ENCODE measurements around the gene ADM5.

ADM5 gene

GRCh38 chr19:49727217-49728030 is 38.0 kb downstream of the ADM5 start:
- no peaks in the 10 kb centered on the region for H3K36me3 ChIP-seq
- no peaks in the 10 kb centered on the region for H3K27me3 ChIP-seq
- DNase-seq, result no peak
- H3K4me3 ChIP-seq (ENCODE audit: low read depth, low read length), result no peak overlapping the region
- no peak for TF ChIP-seq CTCF (IDR thresholded peaks at IDR 0.05; ENCODE audit: low read depth, low read length)
- H3K9me3 ChIP-seq, result no peaks in the 10 kb centered on the region; the same call in 1 of the 2 replicates
- H3K4me1 ChIP-seq, result 0 out of 2 replicates have a peak, but pooled peaks cover 3% of the 10 kb centered on the region

- H3K4me3 ChIP-seq (ENCODE audit: low read depth, low read length), result no peak overlapping the region
- H3K4me1 ChIP-seq, result 0 out of 2 replicates have a peak, but pooled peaks cover 3% of the 10 kb centered on the region
- H3K27me3 ChIP-seq, result no peaks in the 10 kb centered on the region
- no peaks in the 10 kb centered on the region for H3K36me3 ChIP-seq
- no peak for TF ChIP-seq CTCF (IDR thresholded peaks at IDR 0.05; ENCODE audit: low read depth, low read length)
- DNase-seq, result no peak
- no peaks in the 10 kb centered on the region; the same call in 1 of the 2 replicates for H3K9me3 ChIP-seq
Observed at GRCh38 chr19:49730166-49730565, 40.8 kb downstream of the ADM5 start.

- Histone ChIP-seq H3K9me3 (no peaks in the 10 kb centered on the region), H3K27me3 (no peaks in the 10 kb centered on the region), H3K36me3 (no peaks in the 10 kb centered on the region), H3K4me1 (no peaks in the 10 kb centered on the region), H3K4me3 (ENCODE audit: low read depth, low read length) (no peak overlapping the region)
- DNase-seq, result no peak
- no peak for TF ChIP-seq CTCF (IDR thresholded peaks at IDR 0.05; ENCODE audit: low read depth, low read length)
Observed at GRCh38 chr19:49738268-49738667, 48.9 kb downstream of the ADM5 start.

GRCh38 chr19:49739098-49739497 is 49.7 kb downstream of the ADM5 start:
- Histone ChIP-seq H3K36me3 (no peaks in the 10 kb centered on the region), H3K27me3 (no peaks in the 10 kb centered on the region), H3K9me3 (no peaks in the 10 kb centered on the region), H3K4me1 (no peaks in the 10 kb centered on the region), H3K4me3 (ENCODE audit: low read depth, low read length) (no peak overlapping the region)
- TF ChIP-seq CTCF (IDR thresholded peaks at IDR 0.05; ENCODE audit: low read depth, low read length), result no peak
- no peak for DNase-seq

GRCh38 chr19:49739933-49740332 is 50.5 kb downstream of the ADM5 start:
- H3K27me3 ChIP-seq, result no peaks in the 10 kb centered on the region
- H3K9me3 ChIP-seq, result no peaks in the 10 kb centered on the region; the same call in 1 of the 2 replicates
- no peak overlapping the region for H3K4me3 ChIP-seq (ENCODE audit: low read depth, low read length)
- DNase-seq, result no peak
- H3K36me3 ChIP-seq, result no peaks in the 10 kb centered on the region
- no peaks in the 10 kb centered on the region for H3K4me1 ChIP-seq
- no peak for TF ChIP-seq CTCF (IDR thresholded peaks at IDR 0.05; ENCODE audit: low read depth, low read length)

Measured in BE2C (cell line).